Epidermal melanocyte (primary cell): ENCODE measurements around the gene TBRG4.
"Not testable (repeated sequence)": the region's sequence is repeated elsewhere in the genome, so short reads cannot be mapped to it uniquely, and the experiment has no call there.

Experiments
- DNase-seq: peaks from one replicate; pipeline ENCODE4 v3.0.0; 2011; ENCODE audit warnings: low spot score; ENCODE audit not compliant: insufficient read length

The TBRG4 gene

GRCh38 chr7:45111298-45112223 lies at the start of gene TBRG4:
TBRG4 (minus strand) TSS chr7:45111697; CDS start chr7:45109237, 2,460 bp downstream.
- DNase-seq: peak; percentile 84

GRCh38 chr7:45161138-45161537 lies 49.6 kb upstream of the TBRG4 start:
- no peak for DNase-seq

- no peak for DNase-seq
These were observed 49.0 kb upstream of the TBRG4 start for GRCh38 chr7:45160417-45160881.

GRCh38 chr7:45159296-45159695 lies 47.8 kb upstream of the TBRG4 start:
- no peak for DNase-seq

GRCh38 chr7:45158471-45158870 lies 47.0 kb upstream of the TBRG4 start:
- DNase-seq: no peak

- DNase-seq: no peak
These were observed 46.3 kb upstream of the TBRG4 start, which contains the start of gene RAMP3 for GRCh38 chr7:45157653-45158401. RAMP3 (plus strand) TSS chr7:45157791; CDS start chr7:45157829, 38 bp downstream.

GRCh38 chr7:45157286-45157652 lies 45.8 kb upstream of the TBRG4 start:
- DNase-seq: no peak

GRCh38 chr7:45156516-45157272 lies 45.2 kb upstream of the TBRG4 start:
- no peak for DNase-seq

- no peak for DNase-seq
These were observed 44.4 kb upstream of the TBRG4 start for GRCh38 chr7:45155941-45156340.

GRCh38 chr7:45155357-45155900 lies 43.9 kb upstream of the TBRG4 start:
- no peak for DNase-seq

- DNase-seq: not testable (repeated sequence)
These were observed 42.4 kb upstream of the TBRG4 start for GRCh38 chr7:45153861-45154260.

GRCh38 chr7:45153233-45153632 lies 41.7 kb upstream of the TBRG4 start:
- DNase-seq: no peak

- no peak for DNase-seq
These were observed 40.5 kb upstream of the TBRG4 start for GRCh38 chr7:45151967-45152366.

- no peak for DNase-seq
These were observed 39.7 kb upstream of the TBRG4 start for GRCh38 chr7:45151131-45151684.

- no peak for DNase-seq
These were observed 38.7 kb upstream of the TBRG4 start for GRCh38 chr7:45150199-45150598.

GRCh38 chr7:45149606-45150005 lies 38.1 kb upstream of the TBRG4 start:
- no peak for DNase-seq

- DNase-seq: no peak
These were observed 37.1 kb upstream of the TBRG4 start for GRCh38 chr7:45148653-45148973.

GRCh38 chr7:45147858-45148652 lies 36.6 kb upstream of the TBRG4 start:
- DNase-seq: no peak

- DNase-seq: no peak
These were observed 35.3 kb upstream of the TBRG4 start for GRCh38 chr7:45146531-45147379.
